Measurements from ENCODE around the gene UBE2I.

The UBE2I gene

DNA sequence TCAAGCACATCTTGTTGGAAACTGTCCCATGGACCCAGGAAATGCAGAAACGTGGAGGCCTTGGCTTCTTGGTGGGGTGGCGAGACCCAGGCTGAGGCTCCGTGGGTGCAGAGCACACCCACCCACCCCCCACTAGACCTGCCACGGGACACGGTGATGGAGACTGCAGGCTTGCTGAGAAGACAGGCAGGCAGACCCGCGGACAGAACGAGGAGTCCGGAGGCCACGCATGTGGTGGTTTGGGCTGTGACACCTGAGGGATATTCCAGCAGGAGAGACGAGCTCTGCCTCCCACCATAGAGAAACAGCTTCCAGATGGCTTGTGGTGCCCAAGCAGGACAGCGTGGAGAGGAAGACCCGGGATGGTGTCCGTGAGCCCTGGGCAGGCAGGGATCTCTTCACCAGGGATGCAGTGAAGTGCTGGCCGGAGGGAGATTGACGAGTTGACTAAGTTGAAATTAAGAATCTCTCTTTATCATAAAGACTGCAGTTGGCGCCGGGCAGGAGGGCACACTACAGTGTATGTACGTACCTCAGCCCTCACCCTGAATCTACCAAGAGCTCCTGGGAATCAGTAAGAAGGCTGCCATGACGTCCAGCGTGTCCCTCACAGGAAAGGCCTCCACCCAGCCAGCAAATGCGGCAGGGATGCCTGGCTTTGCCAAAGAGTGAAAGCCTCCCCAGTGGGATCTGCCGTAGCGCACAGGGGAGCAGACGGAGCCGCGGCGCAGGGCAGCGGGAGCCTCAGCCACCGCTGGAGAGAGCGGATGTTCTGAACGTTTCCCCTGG, 8.2 kb downstream of the UBE2I start:
- TF ChIP-seq EZH2 (IDR thresholded peaks at IDR 0.05) (no peak), FOXP2 (optimal IDR thresholded peaks at IDR 0.05; ENCODE audit: control extremely low read depth, extremely low read length, insufficient read depth) (no peak), POLR2AphosphoS5 (IDR thresholded peaks at IDR 0.05; ENCODE audit: borderline replicate concordance, low read depth, low read length) (0 out of 2 replicates have a peak, but pooled peaks have one; percentile 11)
- H3K4me3 ChIP-seq, result no peak overlapping the region
- no peaks in the 10 kb centered on the region for H3K9me3 ChIP-seq (ENCODE audit: low read depth, low read length)
- no peak for DNase-seq (ENCODE audit: low read depth, low spot score)
- no peak overlapping the region for H3K9ac ChIP-seq (ENCODE audit: insufficient read length)
- H3K27ac ChIP-seq, result no peak overlapping the region
- peaks cover 89% of the 10 kb centered on the region for H3K36me3 ChIP-seq (ENCODE audit: insufficient read depth, low read length)

DNA sequence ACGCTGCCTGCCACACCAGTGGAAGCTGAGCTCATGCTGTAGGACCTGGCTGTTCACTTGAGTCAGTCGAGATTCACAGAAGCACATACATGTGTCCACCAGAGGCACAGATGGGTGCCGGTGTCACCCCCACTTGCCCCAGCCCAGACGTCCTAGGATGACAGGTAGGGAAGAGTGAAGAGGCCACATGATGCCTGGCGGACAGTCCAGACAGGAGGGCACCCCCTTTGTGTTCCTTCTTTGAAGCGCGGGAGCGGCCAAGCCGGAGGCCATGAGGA, 8.8 kb downstream of the UBE2I start:
- no peak overlapping the region for H3K27ac ChIP-seq
- H3K9me3 ChIP-seq (ENCODE audit: low read depth, low read length), result no peaks in the 10 kb centered on the region
- DNase-seq (ENCODE audit: low read depth, low spot score), result no peak
- no peak for TF ChIP-seq FOXP2 (optimal IDR thresholded peaks at IDR 0.05; ENCODE audit: control extremely low read depth, extremely low read length, insufficient read depth)
- no peak for TF ChIP-seq POLR2AphosphoS5 (IDR thresholded peaks at IDR 0.05; ENCODE audit: borderline replicate concordance, low read depth, low read length)
- no peak for TF ChIP-seq EZH2 (IDR thresholded peaks at IDR 0.05)
- H3K36me3 ChIP-seq (ENCODE audit: insufficient read depth, low read length), result peaks cover 86% of the 10 kb centered on the region
- H3K4me3 ChIP-seq, result no peak overlapping the region
- H3K9ac ChIP-seq (ENCODE audit: insufficient read length), result no peak overlapping the region

DNA sequence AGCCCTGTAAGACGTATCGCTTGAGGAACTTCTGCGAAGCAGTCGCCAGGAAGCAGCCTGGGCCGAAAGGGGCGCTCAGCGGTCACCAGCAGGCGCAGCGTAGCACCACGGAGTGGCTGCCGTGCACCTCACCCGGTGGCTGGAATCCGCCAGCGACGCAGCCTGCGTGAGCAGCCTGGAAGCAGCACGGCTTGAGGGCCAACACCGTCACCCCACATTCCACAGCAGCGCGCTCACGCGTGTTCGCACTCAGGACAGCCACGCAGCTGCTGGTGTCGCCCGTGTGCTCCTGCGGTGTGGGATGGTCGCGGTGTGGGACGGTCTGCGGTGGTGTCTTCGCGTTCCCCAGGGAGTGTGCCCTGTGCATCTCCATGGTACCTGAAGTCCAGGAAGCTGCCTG, 9.6 kb downstream of the UBE2I start:
- peaks cover 87% of the 10 kb centered on the region for H3K36me3 ChIP-seq (ENCODE audit: insufficient read depth, low read length)

DNA sequence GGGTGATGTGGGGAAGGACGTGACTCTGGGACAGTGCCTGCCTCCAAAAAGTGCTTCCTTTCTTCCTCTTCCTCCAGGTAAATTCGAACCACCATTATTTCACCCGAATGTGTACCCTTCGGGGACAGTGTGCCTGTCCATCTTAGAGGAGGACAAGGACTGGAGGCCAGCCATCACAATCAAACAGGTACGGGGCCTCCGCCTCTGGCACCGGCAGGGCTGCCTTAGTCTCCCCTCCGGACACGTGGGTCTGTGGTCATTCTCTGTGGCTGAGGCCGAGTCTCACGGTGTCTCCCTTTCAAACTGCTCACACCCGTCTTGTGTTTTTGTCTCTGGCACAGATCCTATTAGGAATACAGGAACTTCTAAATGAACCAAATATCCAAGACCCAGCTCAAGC, 10.7 kb downstream of the UBE2I start:
- H3K4me3 ChIP-seq, result no peak overlapping the region
- TF ChIP-seq EZH2 (IDR thresholded peaks at IDR 0.05), result no peak
- TF ChIP-seq POLR2AphosphoS5 (IDR thresholded peaks at IDR 0.05; ENCODE audit: borderline replicate concordance, low read depth, low read length), result no peak
- no peak for TF ChIP-seq FOXP2 (optimal IDR thresholded peaks at IDR 0.05; ENCODE audit: control extremely low read depth, extremely low read length, insufficient read depth)
- no peak overlapping the region for H3K9ac ChIP-seq (ENCODE audit: insufficient read length)
- H3K36me3 ChIP-seq (ENCODE audit: insufficient read depth, low read length), result peaks cover 82% of the 10 kb centered on the region
- H3K9me3 ChIP-seq (ENCODE audit: low read depth, low read length), result no peaks in the 10 kb centered on the region
- DNase-seq (ENCODE audit: low read depth, low spot score), result no peak
- no peak overlapping the region for H3K27ac ChIP-seq

More for the DNA sequence above, 9.6 kb downstream of the UBE2I start:
- Histone ChIP-seq H3K9me3 (ENCODE audit: low read depth, low read length) (no peaks in the 10 kb centered on the region), H3K9ac (ENCODE audit: insufficient read length) (no peak overlapping the region), H3K4me3 (no peak overlapping the region), H3K27ac (no peak overlapping the region)
- no peak for TF ChIP-seq EZH2 (IDR thresholded peaks at IDR 0.05)
- no peak for TF ChIP-seq FOXP2 (optimal IDR thresholded peaks at IDR 0.05; ENCODE audit: control extremely low read depth, extremely low read length, insufficient read depth)
- TF ChIP-seq POLR2AphosphoS5 (IDR thresholded peaks at IDR 0.05; ENCODE audit: borderline replicate concordance, low read depth, low read length), result no peak
- DNase-seq (ENCODE audit: low read depth, low spot score), result no peak

DNA sequence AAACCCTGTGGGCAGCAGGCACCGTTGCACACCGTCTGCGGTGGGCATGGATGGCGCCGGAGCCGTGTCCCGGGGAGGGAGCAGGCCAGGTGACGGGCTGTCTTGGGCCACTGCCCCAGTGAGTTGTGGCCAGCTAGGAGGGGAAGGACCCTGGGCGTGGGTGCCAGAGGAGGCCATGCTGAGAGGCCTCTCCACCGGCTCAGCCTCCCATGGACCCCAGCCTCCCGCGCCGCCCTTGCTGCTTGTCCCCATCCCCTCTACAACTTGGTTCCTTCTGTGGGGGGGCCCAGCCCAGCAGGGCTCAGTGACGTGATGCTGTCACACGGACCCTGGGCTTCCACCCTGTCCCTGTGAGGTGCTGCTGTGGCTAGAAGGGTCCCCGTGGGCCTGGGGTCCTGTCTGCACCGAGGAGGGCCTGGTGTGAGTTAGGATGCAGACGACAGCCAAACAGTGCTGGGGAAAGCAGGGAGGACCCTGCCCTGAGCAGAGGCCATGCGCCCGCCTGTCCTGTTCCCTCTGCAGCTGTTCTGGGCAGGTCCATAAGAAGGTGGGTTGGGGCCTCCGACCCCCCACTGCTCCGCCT, 11.3 kb downstream of the UBE2I start:
- DNase-seq (ENCODE audit: low read depth, low spot score), result no peak
- H3K36me3 ChIP-seq (ENCODE audit: insufficient read depth, low read length), result peaks cover 79% of the 10 kb centered on the region
- TF ChIP-seq EZH2 (IDR thresholded peaks at IDR 0.05), result no peak
- no peak; the same call in 1 of the 2 replicates for TF ChIP-seq POLR2AphosphoS5 (IDR thresholded peaks at IDR 0.05; ENCODE audit: borderline replicate concordance, low read depth, low read length)
- no peak for TF ChIP-seq FOXP2 (optimal IDR thresholded peaks at IDR 0.05; ENCODE audit: control extremely low read depth, extremely low read length, insufficient read depth)
- no peak overlapping the region for H3K4me3 ChIP-seq
- no peak overlapping the region for H3K27ac ChIP-seq
- H3K9ac ChIP-seq (ENCODE audit: insufficient read length), result no peak overlapping the region
- no peaks in the 10 kb centered on the region for H3K9me3 ChIP-seq (ENCODE audit: low read depth, low read length)

DNA sequence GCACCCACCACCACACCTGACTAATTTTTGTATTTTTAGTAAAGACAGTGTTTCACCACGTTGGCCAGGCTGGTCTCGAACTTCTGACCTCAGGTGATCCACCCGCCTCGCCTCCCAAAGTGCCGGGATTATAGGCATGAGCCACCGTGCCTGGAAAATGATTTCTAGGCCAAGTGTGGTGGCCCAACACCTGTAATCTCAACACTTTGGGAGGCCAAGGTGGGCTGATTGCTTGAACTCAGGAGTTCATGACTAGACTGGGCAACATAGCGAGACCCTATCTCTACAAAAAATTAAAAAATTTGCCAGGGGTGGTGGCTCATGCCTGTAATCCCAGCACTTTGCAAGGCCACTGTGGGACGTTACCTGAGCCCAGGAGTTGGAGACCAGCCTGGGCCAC, 13.0 kb downstream of the UBE2I start:
- H3K9ac ChIP-seq (ENCODE audit: insufficient read length), result no peak overlapping the region
- H3K4me3 ChIP-seq, result no peak overlapping the region
- DNase-seq (ENCODE audit: low read depth, low spot score), result no peak
- TF ChIP-seq POLR2AphosphoS5 (IDR thresholded peaks at IDR 0.05; ENCODE audit: borderline replicate concordance, low read depth, low read length) (no peak), FOXP2 (optimal IDR thresholded peaks at IDR 0.05; ENCODE audit: control extremely low read depth, extremely low read length, insufficient read depth) (no peak), EZH2 (IDR thresholded peaks at IDR 0.05) (no peak)
- H3K27ac ChIP-seq, result no peak overlapping the region
- no peaks in the 10 kb centered on the region for H3K9me3 ChIP-seq (ENCODE audit: low read depth, low read length)
- H3K36me3 ChIP-seq (ENCODE audit: insufficient read depth, low read length), result peaks cover 62% of the 10 kb centered on the region

DNA sequence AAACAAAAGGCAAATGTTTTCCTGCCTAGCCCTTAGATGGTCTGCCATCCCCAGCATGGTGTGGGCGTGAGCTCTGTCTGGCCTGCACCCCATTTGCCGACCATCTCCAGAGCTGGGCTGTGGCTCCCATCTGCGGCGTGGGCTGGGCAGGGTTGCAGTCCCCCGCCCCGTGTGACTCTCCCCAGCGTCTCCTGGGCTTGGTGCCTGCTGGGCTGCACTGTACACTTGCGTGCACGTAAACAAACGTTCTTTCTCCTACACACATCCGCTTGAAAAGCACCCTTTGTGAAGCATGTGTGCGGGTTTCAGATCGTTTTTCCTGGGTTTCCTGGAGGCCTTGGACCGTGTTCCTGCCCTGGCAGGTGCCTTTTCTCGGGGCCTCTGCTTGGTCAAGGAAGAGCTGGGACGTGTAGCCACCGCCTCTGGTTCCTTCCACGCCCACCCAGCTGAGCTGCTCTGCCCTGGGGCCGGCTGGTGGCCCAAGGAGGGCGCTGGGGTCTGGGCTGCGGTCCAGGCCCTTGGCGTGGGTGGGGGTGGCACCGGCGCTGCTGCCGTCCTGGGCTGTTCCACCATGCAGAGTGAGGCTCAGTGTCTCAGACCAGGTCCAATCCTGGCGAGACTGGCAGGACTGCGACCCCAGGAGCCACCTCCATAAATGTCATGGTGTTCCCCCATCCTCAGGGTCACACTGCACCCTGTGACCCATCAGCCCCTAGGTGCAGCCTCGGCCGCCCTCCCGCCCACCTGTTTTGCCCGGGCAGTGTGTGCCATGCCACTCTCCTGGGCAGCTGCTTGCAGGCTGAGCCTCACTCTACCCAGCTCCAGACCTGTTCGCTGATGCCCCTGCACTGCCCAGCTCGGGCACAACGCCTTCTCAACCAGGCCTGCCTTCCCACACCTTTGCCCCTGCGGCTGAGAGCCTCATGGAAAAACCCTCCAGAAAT, 14.1 kb downstream of the UBE2I start:
- no peak for DNase-seq (ENCODE audit: low read depth, low spot score)
- Histone ChIP-seq H3K27ac (no peak overlapping the region), H3K9ac (ENCODE audit: insufficient read length) (no peak overlapping the region), H3K9me3 (ENCODE audit: low read depth, low read length) (no peaks in the 10 kb centered on the region), H3K36me3 (ENCODE audit: insufficient read depth, low read length) (peaks cover 51% of the 10 kb centered on the region), H3K4me3 (no peak overlapping the region)
- TF ChIP-seq EZH2 (IDR thresholded peaks at IDR 0.05) (no peak), FOXP2 (optimal IDR thresholded peaks at IDR 0.05; ENCODE audit: control extremely low read depth, extremely low read length, insufficient read depth) (no peak), POLR2AphosphoS5 (IDR thresholded peaks at IDR 0.05; ENCODE audit: borderline replicate concordance, low read depth, low read length) (no peak)

DNA sequence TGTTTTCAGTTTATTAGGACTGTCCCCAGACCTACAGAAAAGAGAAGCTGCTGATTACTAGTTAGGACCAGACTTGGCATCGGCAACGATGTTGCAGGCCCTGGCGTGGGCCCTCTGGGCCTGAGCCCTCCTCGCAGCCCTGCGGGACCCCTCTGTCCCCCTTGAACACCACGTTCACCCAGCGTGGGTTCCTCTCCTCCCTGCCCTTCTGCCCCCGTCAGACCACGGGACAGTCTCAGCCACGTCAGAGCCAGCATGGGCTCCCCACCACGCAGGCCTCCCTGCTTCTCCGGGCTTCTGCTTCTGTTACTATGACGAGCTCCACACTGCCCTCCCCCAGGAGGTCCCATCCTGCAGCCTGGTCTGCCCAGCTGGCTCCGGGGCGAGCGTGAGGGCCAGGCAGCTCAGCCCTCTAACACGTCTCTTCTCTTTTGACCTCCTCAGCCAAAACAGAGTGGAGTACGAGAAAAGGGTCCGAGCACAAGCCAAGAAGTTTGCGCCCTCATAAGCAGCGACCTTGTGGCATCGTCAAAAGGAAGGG, 14.9 kb downstream of the UBE2I start:
- TF ChIP-seq EZH2 (IDR thresholded peaks at IDR 0.05) (no peak), POLR2AphosphoS5 (IDR thresholded peaks at IDR 0.05; ENCODE audit: borderline replicate concordance, low read depth, low read length) (0 out of 2 replicates have a peak, but pooled peaks have one; percentile 9)
- no peak overlapping the region for H3K4me3 ChIP-seq
- no peak overlapping the region for H3K27ac ChIP-seq
- DNase-seq (ENCODE audit: low read depth, low spot score), result no peak
- H3K36me3 ChIP-seq (ENCODE audit: insufficient read depth, low read length), result peaks cover 43% of the 10 kb centered on the region
- H3K9ac ChIP-seq (ENCODE audit: insufficient read length), result no peak overlapping the region
- H3K9me3 ChIP-seq (ENCODE audit: low read depth, low read length), result no peaks in the 10 kb centered on the region

All from SK-N-MC (cell line).